GM13976 (cell line): ENCODE results near the gene MAN2B2.

Experiments
- DNase-seq: peaks from one replicate; pipeline ENCODE4 v3.0.0; 2012; ENCODE audit warnings: low spot score
- in situ Hi-C: fragments of 300-500 bp; cut with MboI; formaldehyde crosslinking; loops from one replicate; pipeline ENCODE4 v1.12.0; 2022; ENCODE audit warnings: low sequenced_read_pairs, mixed read lengths, inconsistent platforms; ENCODE audit not compliant: unreplicated experiment
- TF ChIP-seq, protein P1 (sequence below): IDR thresholded peaks from 2 replicates; pipeline ENCODE4 v1.5.1; 2012; ENCODE audit warnings: borderline replicate concordance, mild to moderate bottlenecking; ENCODE audit not compliant: insufficient read depth; ENCODE audit errors: extremely low read depth, missing control alignments, control extremely low read depth

The MAN2B2 gene

DNA sequence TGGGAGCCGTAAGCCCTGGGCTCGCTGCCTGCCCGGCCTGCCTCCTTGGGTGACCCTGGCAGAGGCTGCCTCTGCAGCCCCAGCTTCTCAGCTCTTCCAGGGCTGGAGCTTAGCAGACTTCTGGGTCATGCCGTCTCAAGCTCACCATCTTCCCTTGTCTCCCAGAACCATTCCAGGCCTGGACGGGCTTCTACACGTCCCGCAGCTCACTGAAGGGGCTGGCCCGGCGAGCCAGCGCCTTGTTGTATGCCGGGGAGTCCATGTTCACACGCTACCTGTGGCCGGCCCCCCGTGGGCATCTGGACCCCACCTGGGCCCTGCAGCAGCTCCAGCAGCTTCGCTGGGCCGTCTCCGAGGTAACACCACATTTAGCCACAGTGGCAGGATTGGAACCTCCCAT, 22.0 kb downstream of the MAN2B2 start:
- TF ChIP-seq, protein P1, sequence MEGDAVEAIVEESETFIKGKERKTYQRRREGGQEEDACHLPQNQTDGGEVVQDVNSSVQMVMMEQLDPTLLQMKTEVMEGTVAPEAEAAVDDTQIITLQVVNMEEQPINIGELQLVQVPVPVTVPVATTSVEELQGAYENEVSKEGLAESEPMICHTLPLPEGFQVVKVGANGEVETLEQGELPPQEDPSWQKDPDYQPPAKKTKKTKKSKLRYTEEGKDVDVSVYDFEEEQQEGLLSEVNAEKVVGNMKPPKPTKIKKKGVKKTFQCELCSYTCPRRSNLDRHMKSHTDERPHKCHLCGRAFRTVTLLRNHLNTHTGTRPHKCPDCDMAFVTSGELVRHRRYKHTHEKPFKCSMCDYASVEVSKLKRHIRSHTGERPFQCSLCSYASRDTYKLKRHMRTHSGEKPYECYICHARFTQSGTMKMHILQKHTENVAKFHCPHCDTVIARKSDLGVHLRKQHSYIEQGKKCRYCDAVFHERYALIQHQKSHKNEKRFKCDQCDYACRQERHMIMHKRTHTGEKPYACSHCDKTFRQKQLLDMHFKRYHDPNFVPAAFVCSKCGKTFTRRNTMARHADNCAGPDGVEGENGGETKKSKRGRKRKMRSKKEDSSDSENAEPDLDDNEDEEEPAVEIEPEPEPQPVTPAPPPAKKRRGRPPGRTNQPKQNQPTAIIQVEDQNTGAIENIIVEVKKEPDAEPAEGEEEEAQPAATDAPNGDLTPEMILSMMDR, result no peak
- DNase-seq, result no peak
- in situ Hi-C loops, result no loop called here

GRCh38 chr4:6598127-6598526, 23.1 kb downstream of the MAN2B2 start:
- in situ Hi-C loops, result no loop called here
- no peak for DNase-seq
- TF ChIP-seq, protein P1, result no peak

GRCh38 chr4:6598641-6599040, 23.7 kb downstream of the MAN2B2 start:
- DNase-seq, result no peak
- TF ChIP-seq, protein P1, result no peak
- in situ Hi-C loops, result no loop called here

DNA sequence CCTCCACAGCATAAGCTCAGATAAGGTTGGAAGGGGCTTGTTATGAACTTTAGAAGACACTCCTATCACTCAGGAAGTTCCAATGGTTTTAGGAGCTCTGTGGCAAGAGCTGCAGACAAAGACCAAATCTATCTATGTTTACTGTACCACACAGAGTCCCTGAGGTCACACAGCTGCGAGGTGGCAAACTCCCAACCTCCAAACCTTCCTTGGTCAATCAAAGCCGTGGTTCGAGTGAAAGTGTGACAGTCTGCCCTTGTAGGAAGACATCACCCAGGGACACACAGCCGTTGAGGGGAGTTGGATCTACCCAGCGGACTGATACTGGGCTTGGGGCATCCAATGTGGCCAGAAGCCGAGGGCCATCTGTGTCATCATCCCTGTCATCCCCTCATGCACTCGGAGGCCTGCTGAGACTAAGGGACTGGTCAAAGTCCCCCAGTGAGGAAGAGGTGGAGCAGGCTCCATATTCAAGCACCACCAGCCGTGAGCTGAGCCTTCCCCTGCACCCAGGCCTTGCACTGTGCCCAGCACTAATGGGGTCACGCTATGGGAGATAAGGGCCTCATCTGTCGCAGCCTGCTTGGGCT, 26.8 kb downstream of the MAN2B2 start:
- DNase-seq, result no peak
- in situ Hi-C loops, result no loop called here
- TF ChIP-seq, protein P1, result no peak

GRCh38 chr4:6602289-6602688, 27.3 kb downstream of the MAN2B2 start:
- in situ Hi-C loops, result no loop called here
- TF ChIP-seq, protein P1, result no peak
- no peak for DNase-seq

DNA sequence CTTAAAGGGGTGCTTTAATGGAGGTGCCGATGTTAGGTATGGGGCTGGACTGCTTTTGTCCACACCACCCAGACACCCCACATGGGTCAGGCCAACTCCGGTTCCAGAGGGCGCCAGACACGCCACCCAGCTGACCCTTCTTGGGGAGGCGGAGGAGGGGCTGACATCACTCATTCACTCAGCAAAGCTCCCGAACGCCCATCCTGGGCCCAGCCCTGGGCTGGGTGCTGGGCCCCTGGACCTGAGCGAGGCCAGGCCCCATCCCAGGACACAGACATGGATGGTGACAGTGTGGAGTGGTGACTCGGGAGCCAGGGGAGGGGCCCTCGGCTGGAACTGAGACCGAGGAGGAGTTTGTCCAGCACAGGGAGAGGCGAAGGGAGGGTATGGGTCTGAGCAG, 28.1 kb downstream of the MAN2B2 start:
- in situ Hi-C loops, result no loop called here
- TF ChIP-seq, protein P1, result no peak
- DNase-seq, result no peak
